Measurements from ENCODE around the gene MT4.

MT4 gene

GRCh38 chr16:56604966-56605365, 40.1 kb downstream of the MT4 start:
- no peak for DNase-seq (ENCODE audit: low spot score)

GRCh38 chr16:56605475-56605874, 40.6 kb downstream of the MT4 start:
- DNase-seq (ENCODE audit: low spot score): no peak

- no peak for DNase-seq (ENCODE audit: low spot score)
Observed at GRCh38 chr16:56606071-56606475, 41.2 kb downstream of the MT4 start.

GRCh38 chr16:56606476-56607108, 41.7 kb downstream of the MT4 start:
- DNase-seq (ENCODE audit: low spot score): no peak

GRCh38 chr16:56607109-56607618, 42.3 kb downstream of the MT4 start:
- no peak for DNase-seq (ENCODE audit: low spot score)

GRCh38 chr16:56607675-56608042, 42.8 kb downstream of the MT4 start:
- DNase-seq (ENCODE audit: low spot score): no peak

GRCh38 chr16:56608043-56608875, 43.4 kb downstream of the MT4 start, which contains the start of gene MT2A:
Gene MT2A, plus strand, starts transcription at chr16:56608584. Its CDS starts 72 bp downstream, at chr16:56608656.
- DNase-seq (ENCODE audit: low spot score): peak; percentile 95

- DNase-seq (ENCODE audit: low spot score): no peak
Observed at GRCh38 chr16:56608876-56609462, 44.1 kb downstream of the MT4 start.

GRCh38 chr16:56609463-56609921, 44.6 kb downstream of the MT4 start:
- peak; percentile 85 for DNase-seq (ENCODE audit: low spot score)

- peak; percentile 54 for DNase-seq (ENCODE audit: low spot score)
Observed at GRCh38 chr16:56610017-56610608, 45.2 kb downstream of the MT4 start.

GRCh38 chr16:56610609-56611111, 45.8 kb downstream of the MT4 start:
- DNase-seq (ENCODE audit: low spot score): no peak

- DNase-seq (ENCODE audit: low spot score): peak; percentile 72
Observed at GRCh38 chr16:56611281-56611833, 46.5 kb downstream of the MT4 start.

GRCh38 chr16:56613706-56614105, 48.8 kb downstream of the MT4 start:
- DNase-seq (ENCODE audit: low spot score): no peak

GRCh38 chr16:56614549-56614991, 49.7 kb downstream of the MT4 start:
- DNase-seq (ENCODE audit: low spot score): no peak

GRCh38 chr16:56615353-56615752, 50.5 kb downstream of the MT4 start:
- no peak for DNase-seq (ENCODE audit: low spot score)

- DNase-seq (ENCODE audit: low spot score): no peak
Observed at GRCh38 chr16:56616608-56617211, 51.8 kb downstream of the MT4 start.

- DNase-seq (ENCODE audit: low spot score): peak; percentile 56
Observed at GRCh38 chr16:56617212-56618085, 52.6 kb downstream of the MT4 start.

GRCh38 chr16:56618138-56618537, 53.3 kb downstream of the MT4 start:
- DNase-seq (ENCODE audit: low spot score): no peak
